Measurements from ENCODE around the gene ACTN4.

The ACTN4 gene

DNA sequence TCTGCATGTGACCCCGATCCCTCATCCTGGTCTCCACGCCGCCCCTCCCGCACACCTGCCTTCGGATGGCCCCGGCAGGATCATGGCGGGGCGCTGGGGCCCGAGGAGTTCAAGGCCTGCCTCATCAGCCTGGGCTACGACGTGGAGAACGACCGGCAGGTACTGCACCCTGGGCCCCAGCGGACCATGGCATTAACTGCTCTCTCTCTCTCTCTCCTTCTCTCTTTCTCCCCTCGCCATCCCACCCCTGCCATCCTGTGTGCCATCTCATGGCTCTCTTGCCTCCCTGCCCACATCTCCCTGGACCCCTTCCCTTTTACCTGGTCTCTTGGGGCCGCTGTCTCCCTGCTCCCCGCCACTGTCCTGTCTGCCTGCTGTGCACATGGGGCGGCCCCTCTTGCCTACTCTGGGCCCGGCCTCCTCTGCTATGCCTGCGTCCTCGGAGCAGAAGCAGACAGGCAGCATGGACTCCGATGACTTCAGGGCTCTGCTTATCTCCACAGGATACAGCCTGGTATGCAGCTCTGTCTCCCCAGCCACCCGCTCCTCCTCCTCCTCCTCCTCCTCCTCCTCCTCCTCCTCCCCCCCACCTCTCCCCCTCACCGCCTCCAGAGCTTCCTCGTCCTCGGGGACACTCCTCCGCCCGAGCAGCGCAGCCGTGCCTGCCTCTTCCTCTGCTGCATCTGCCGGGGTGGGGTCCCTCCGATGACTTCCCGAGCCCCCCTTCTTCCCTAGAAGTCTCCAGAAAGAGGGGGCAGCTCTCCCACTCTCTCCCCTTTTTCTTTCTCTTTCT lies 80.6 kb downstream of the ACTN4 start:
- DNase-seq, result no peak

DNA sequence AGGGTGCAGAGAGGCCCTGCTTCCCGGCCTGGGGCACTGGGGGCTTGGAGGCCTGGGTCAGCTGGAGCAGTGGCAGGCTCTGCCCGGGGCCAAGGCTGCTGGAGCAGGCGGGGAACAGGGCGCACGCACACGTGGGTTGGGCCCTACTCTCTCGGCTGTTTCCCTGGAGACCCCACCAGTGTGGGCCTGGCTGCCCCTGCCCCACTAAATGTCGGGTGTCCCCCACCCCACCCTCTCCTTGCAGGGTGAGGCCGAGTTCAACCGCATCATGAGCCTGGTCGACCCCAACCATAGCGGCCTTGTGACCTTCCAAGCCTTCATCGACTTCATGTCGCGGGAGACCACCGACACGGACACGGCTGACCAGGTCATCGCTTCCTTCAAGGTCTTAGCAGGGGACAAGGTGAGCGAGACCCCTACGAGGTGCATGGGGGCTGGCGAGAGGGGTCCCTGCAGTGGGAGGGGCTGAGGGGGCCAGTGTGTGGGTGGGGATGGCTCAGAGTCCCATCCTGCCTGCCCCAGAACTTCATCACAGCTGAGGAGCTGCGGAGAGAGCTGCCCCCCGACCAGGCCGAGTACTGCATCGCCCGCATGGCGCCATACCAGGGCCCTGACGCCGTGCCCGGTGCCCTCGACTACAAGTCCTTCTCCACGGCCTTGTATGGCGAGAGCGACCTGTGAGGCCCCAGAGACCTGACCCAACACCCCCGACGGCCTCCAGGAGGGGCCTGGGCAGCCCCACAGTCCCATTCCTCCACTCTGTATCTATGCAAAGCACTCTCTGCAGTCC lies 81.5 kb downstream of the ACTN4 start:
- no peak for DNase-seq

GRCh38 chr19:38729653-38730469 lies 82.4 kb downstream of the ACTN4 start:
- peak; percentile 72 to 90 (median 80) for DNase-seq

DNA sequence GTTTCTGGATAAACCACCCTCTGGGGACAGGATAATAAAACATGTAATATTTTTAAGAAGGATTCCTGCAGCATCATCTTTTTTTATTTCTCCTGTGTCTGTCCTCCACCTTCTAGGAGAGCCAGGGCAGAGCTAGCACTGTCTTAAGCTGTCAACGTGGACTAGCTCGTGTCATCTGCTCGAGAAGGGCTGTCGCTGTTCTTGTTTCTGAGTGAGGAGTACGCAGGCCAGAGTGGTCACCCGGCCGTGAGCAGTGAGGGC lies 83.0 kb downstream of the ACTN4 start:
- DNase-seq, result no peak

DNA sequence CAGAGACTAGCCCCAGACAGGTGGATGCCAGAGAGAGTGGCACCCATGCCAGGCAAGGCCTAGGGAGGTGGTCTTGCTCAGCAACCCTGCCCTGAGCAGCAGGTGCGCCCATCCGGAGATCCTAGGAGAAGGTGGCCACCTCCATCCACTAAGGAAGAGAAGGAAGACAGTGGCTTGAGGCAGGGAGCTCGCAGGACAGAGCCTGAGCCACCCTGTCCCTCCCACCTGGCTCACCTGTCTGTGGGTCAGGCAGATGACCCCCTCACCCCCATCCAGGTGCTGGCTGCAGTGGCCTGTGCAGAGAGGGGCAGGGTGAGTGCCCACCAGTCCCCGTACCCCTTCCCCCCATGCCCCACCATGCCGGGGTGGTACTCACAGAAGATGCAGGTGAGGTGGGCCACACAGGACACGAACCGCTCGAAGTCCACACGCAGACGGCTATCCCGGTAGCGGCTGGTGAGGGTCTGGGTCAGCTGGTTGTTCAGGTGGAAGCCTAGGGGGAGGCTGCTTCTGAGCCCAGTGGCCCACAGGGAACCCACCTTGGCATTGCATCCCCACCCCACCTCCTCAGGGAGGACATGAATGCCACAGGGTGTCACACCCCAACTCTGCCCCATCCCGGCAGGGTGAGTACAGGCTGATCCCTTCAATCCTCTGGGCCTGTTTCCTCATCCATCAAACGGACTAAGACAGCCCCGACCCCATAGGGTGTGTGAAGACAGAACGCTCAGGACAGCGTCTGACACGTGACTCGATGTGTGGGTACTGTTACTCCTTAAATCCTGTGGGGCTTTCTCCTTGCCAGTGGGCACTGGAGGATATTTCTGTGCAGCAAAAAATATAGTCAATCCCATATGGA lies 83.5 kb downstream of the ACTN4 start:
- DNase-seq, result no peak

DNA sequence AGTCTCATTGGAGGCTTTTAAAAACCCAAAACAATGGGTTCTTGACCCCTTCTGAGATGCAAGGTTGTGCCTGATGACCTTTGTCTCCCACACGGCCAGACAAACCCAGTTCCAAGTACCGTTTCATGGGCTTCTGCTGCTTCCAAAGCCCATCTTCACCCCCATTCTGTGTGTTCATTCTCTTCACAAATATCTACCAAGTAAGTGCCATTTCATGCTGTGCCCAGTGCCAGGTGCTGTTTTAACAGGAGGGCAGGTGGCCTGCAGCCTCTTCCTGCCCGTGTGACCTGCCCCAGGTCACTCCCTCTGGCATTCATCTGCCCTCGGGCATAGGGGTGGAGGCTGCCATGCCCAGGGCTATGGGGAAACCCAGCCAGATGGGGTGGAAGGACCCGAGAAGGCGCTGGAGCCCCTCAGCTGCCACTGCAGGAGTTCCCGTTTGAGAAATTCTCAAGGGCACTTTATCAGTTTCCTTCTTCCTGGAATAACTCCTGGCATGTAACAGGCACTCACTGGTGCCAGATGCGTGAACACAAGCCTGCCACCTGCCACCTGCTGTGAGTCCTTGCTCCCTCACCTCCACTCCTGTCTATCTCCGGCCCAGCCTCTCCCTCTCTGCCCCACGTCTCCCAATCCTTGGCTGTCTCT lies 84.3 kb downstream of the ACTN4 start:
- DNase-seq, result no peak

- DNase-seq, result no peak
Measured at GRCh38 chr19:38733241-38733492, 85.7 kb downstream of the ACTN4 start.

DNA sequence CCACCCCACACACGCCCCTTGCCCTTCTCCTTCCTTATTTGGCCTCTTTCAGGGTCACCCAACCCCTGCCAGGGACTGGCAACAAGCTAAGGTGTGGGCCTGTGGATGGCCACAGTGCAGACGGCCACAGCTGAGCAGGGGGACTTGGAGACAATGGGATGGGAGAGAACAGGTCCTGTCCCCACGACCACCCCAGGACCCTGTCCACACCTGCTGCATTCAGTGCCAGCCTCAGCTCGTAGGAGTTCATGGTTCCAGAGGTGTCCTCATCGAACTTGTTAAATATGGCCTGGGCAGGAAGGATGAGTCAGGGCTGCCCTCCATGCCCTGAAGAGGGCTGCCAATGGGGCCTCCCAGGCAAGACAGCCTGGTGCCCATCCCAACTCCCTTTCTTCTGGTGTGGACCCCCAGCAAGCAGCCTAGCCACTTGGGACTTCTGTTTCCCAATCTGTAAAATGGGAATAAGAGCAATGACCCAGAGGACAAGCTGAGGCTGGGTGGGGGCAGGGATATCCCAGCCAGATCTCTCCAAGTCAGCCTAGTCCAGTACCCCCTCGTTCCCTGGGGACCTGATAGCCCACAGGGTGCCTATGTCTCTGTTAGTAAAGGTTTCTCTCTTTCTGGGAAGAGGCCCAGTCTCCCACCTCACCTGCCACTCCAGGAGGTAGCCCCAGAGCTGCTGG lies 86.2 kb downstream of the ACTN4 start:
- peak in 1 of 3 donors; percentile 25 for DNase-seq

GRCh38 chr19:38734176-38734425 lies 86.7 kb downstream of the ACTN4 start:
- DNase-seq, result no peak

- DNase-seq, result peak; percentile 22 to 28 (median 26)
Measured at GRCh38 chr19:38734426-38735256, 87.2 kb downstream of the ACTN4 start.

- DNase-seq, result no peak
Measured at GRCh38 chr19:38735257-38735686, 87.8 kb downstream of the ACTN4 start.

DNA sequence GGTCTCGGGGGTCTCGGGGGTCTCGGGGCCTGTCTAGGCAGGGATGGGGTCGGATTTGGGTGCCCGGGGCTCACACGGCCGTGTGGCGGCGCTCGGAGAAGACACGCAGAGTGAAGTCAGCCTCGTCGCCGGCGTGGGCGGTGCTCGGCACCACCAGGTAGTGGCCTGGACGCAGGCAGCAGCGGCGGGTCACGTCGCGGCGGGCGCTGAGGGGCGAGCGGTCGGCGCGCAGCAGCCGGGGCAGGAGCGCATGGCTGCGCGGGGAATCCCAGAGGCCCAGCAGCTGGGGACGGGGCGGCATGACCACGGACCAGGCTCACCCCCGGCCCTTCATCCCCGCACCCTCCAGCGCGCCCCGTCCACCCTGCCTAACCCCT lies 88.6 kb downstream of the ACTN4 start:
- DNase-seq, result peak; percentile 33 to 70 (median 49)

DNA sequence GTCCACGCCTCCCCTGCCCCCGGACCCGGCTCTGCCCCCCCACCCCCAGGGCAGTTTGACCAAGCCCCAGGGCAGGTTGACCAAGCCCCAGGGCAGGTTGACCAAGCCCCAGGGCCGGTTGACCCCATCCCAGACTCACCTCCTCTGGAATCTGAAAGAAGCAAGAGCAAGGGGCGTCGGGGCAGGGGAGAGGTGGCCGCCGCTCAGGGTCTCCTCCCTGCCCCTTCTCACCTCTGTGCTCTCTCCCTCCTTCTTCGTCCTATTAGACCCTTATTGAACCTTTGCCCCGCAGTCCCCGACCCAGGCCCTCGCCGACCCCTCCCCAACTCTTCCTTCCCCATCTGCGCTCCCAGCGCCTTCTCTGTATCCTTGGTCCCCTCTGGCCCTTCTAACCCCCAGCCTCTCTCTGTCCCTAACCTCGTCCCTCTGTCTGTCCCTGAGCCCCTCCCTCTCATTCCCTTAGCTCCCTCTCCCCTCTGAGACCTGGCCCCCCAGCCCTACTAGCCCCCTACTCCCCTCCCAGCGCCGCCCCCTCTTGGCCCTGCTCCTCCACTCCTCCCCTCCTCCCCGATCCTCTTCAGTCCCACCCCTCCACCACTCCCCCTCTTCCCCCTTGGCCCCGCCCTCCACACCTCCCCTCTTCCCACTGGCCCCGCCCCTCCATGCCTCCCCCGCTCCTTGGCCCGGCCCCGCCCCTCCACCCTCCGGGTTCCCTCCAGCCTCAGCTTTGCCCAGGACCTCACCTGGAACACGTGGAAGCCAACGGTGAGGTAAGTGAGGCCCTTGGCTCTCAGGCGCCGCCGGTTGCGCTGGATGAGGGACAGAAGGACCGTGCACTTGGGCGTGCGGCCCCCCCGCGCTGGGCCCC lies 89.2 kb downstream of the ACTN4 start:
- peak; percentile 23 to 62 (median 40) for DNase-seq

DNA sequence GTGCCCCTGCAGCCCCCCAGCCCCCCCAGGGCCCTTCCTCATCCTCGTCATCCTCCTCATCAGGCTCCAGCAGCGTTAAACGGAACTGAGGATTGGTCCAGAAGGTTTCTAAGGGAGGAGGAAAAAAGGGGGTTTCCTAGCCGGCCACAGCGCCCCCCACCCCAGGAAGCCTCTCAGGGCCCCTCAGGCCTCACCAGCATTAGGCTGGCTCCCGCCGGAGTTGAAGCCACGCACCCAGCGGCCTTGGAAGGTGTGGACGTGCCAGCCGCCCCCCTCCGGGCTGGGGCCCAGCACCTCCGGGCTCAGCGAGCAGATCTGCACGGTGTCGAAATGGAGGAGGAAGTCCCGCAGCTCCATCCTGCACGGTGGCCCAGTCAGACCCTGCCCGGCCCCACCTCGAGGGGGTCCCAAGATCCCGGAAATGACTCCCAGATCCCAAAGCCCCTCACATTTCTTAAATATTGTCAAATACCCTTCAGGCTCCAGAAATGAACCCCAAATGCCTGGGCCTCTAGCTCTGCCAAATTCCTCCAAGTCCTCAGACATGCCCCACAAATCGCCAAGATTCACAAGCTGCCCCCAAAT lies 89.9 kb downstream of the ACTN4 start:
- DNase-seq, result no peak

- no peak for DNase-seq
Measured at GRCh38 chr19:38737921-38738737, 90.7 kb downstream of the ACTN4 start.

GRCh38 chr19:38739440-38740256 lies 92.2 kb downstream of the ACTN4 start:
- DNase-seq, result peak in 2 of 3 donors; percentile 68 to 82

DNA sequence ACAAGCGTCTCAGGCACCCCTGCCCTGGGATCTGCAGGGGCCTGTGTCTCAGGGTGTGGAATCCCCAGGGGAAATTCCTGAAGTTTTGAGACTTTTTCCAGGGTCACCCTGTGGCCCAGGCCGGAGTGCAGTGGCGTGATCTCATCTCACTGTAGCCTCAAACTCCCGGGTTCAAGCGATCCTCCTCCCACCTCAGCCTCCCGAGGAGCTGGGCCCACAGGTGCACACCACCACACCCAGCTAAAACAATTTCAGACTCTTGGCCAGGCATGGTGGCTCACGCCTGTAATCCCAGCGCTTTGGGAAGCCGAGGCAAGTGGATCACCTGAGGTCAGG lies 92.8 kb downstream of the ACTN4 start:
- DNase-seq, result peak in 1 of 3 donors; percentile 72

DNA sequence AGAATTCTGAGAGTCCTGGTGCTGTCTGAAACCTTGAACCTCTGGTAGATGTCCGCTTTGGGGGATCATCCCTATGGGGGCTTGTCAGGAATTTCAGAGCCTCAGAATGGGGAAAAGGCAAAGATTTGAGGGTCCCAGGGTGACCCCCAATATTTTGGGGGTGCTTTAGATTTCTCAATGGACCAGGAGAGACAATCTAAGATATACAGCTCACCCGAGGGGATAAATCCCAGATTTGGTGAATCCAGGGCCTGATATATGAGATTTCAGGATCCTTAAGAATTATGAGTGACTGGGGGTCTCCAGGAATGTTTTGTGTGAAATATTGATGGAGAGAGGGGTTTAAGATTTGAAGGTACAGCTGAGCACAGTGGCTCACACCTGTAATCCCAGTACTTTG lies 93.5 kb downstream of the ACTN4 start:
- no peak for DNase-seq
